Stomach smooth muscle (tissue), 2 donors: Measurements from ENCODE around the gene OSBPL7.

Experiments used
- H3K27ac ChIP-seq: one replicate; pipeline ENCODE4 v1.7.0; 2013; ENCODE audit warnings: mild to moderate bottlenecking, low read length, inconsistent platforms
- H3K27me3 ChIP-seq, 2 donors: one replicate each; pipeline ENCODE4 v1.7.0; 2013; ENCODE audit warnings: low read length in 2 of 2; ENCODE audit not compliant: insufficient read depth in 2 of 2, control insufficient read depth in 1 of 2
- H3K36me3 ChIP-seq, 2 donors: one replicate each; pipeline ENCODE4 v1.7.0; 2013; ENCODE audit warnings: low read length in 2 of 2; ENCODE audit not compliant: control insufficient read depth in 2 of 2, insufficient read depth in 2 of 2
- H3K4me1 ChIP-seq: one replicate; pipeline ENCODE4 v1.7.0; 2013; ENCODE audit warnings: low read length; ENCODE audit not compliant: control insufficient read depth, insufficient read depth
- H3K4me3 ChIP-seq, 2 donors: one replicate each; pipeline ENCODE4 v1.7.0; 2013; ENCODE audit warnings: low read length in 2 of 2
- H3K9ac ChIP-seq, 2 donors: one replicate each; pipeline ENCODE4 v1.7.0; 2013; ENCODE audit warnings: low read length in 2 of 2, mild to moderate bottlenecking in 1 of 2
- H3K9me3 ChIP-seq, 2 donors: one replicate each; pipeline ENCODE4 v1.7.0; 2013; ENCODE audit warnings: low read length in 2 of 2; ENCODE audit not compliant: control insufficient read depth in 2 of 2
- donor health status: healthy.
- donor health status: Pancreatic carcinoma.

OSBPL7 gene

DNA sequence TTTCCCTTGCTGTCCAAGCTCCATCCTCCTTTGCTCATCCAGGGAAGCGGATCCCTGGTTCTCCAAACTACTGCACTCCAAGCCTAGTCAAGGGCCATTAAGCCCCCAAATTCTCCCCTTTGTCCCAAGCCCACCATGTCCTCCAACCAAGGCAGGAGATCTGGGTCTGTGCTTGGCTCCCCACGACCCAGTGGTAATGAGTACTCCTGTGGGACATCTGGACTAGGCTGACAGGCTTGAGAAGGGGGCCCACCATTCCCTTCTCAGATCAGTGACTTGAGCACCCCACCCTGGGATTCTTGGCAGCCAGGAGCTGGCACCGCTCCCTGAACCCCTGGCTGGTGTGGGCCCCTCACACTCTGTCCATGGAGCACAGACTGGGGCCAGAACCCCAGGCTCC, 17.1 kb downstream of the OSBPL7 start:
- peaks cover 2% of the 10 kb centered on the region in 2 donors for H3K27me3 ChIP-seq
- H3K4me1 ChIP-seq = no peaks in the 10 kb centered on the region
- no peak overlapping the region for H3K4me3 ChIP-seq
- H3K27ac ChIP-seq = no peak overlapping the region
- H3K9ac ChIP-seq = no peak overlapping the region
- H3K9me3 ChIP-seq = no peaks in the 10 kb centered on the region
- peaks cover 3 to 4% of the 10 kb centered on the region in 2 donors for H3K36me3 ChIP-seq

DNA sequence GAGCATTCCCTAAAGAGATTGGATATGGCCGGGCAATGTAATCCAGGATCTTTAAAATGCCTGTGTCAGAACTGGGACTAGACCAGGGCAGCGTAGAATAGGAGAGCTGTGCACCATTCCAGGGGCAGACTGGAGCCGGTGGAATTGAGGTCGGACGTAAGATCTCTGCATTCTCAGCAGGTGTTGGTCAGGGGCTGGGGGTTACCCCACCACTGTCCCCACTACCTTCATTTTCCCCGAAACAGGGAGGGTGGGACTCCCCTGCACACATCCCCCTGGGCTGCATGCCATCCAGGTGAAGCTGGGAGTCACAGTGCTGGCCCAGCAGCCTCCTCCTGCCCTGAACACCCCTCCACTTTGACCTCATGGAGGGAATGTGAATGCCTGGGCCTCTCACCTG, 17.8 kb downstream of the OSBPL7 start:
- Histone ChIP-seq H3K4me3 (no peak overlapping the region), H3K36me3 (peaks cover 0 to 3% of the 10 kb centered on the region in 2 donors), H3K27ac (no peak overlapping the region), H3K27me3 (peaks cover 2% of the 10 kb centered on the region in 2 donors), H3K4me1 (no peaks in the 10 kb centered on the region), H3K9me3 (no peaks in the 10 kb centered on the region), H3K9ac (no peak overlapping the region)

DNA sequence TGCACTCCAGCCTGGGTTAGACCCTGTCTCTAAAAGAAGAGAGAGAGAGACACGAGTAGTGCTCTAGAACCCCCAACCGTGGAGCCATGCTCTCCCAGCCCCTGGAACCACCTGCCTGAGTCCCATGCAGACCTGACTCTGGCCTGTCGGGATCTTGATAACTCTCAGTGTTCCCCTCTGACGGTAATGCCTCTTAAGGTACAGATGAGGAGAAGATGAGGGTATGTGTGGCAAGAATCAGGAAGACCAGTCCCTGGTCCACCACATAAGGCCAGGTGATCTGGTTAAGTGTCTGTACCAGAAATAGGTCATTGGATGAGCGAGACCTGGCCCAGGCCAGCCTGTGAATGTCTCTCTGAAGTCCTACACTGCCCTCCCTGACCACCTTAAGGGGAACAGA, 18.4 kb downstream of the OSBPL7 start:
- no peaks in the 10 kb centered on the region for H3K9me3 ChIP-seq
- H3K4me1 ChIP-seq = no peaks in the 10 kb centered on the region
- no peak overlapping the region for H3K27ac ChIP-seq
- H3K9ac ChIP-seq = no peak overlapping the region
- no peak overlapping the region for H3K4me3 ChIP-seq
- H3K27me3 ChIP-seq = peaks cover 2% of the 10 kb centered on the region in 2 donors
- peaks cover 0 to 2% of the 10 kb centered on the region in 2 donors for H3K36me3 ChIP-seq

DNA sequence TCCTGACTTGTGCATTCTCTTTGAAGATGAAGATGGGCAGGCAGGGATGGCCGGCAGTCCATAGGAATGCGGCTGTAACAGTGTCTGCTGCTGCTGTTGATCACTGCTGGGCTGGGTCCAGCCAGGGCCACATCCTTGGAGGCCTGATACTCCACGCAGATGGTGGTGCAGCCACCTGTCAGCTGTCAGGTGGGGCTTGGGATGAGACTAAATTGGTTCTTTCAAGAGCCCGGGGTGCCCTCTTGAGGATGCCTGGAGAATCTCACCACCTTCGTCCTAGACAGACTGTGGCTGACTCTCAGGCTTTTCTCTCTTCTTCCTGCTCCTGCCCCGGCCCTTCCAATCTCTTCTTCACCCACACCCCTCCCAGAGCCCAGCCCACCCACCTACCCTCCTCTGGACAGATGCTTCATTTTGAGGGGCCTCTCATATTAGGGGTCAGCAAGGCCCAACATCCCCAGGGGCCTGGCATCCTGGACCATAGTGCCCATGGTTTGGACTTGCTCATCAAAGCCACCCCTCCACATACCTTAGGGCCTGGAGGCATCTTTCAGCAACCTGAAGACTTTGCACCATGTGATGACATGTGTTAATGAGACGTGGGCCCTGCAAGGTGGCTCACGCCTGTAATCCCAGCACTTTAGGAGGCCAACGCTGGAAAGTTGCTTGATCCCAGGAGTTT, 19.1 kb downstream of the OSBPL7 start:
- Histone ChIP-seq H3K27me3 (peaks cover 2% of the 10 kb centered on the region in 2 donors), H3K4me1 (no peaks in the 10 kb centered on the region), H3K4me3 (no peak overlapping the region), H3K27ac (no peak overlapping the region), H3K9me3 (no peaks in the 10 kb centered on the region), H3K9ac (no peak overlapping the region), H3K36me3 (peaks cover 0 to 2% of the 10 kb centered on the region in 2 donors)

GRCh38 chr17:47801906-47802305, 19.7 kb downstream of the OSBPL7 start:
- no peaks in the 10 kb centered on the region for H3K9me3 ChIP-seq
- no peaks in the 10 kb centered on the region for H3K4me1 ChIP-seq
- peaks cover 2% of the 10 kb centered on the region in 2 donors for H3K27me3 ChIP-seq
- no peak overlapping the region for H3K9ac ChIP-seq
- no peak overlapping the region for H3K27ac ChIP-seq
- H3K4me3 ChIP-seq = no peak overlapping the region
- no peaks in the 10 kb centered on the region for H3K36me3 ChIP-seq

- Histone ChIP-seq H3K27me3 (peaks cover 2% of the 10 kb centered on the region in 2 donors), H3K27ac (no peak overlapping the region)
Observed at GRCh38 chr17:47801176-47801765, 20.3 kb downstream of the OSBPL7 start.

GRCh38 chr17:47800686-47801085, 20.9 kb downstream of the OSBPL7 start:
- Histone ChIP-seq H3K9ac (no peak overlapping the region), H3K4me3 (no peak overlapping the region), H3K36me3 (no peaks in the 10 kb centered on the region), H3K27me3 (peaks cover 2% of the 10 kb centered on the region in 2 donors), H3K4me1 (no peaks in the 10 kb centered on the region), H3K27ac (no peak overlapping the region), H3K9me3 (no peaks in the 10 kb centered on the region)

More at GRCh38 chr17:47801176-47801765, 20.3 kb downstream of the OSBPL7 start:
- no peaks in the 10 kb centered on the region for H3K36me3 ChIP-seq
- no peaks in the 10 kb centered on the region for H3K4me1 ChIP-seq
- H3K9ac ChIP-seq = no peak overlapping the region
- H3K4me3 ChIP-seq = no peak overlapping the region
- no peaks in the 10 kb centered on the region for H3K9me3 ChIP-seq

- H3K4me1 ChIP-seq = no peaks in the 10 kb centered on the region
- no peaks in the 10 kb centered on the region for H3K36me3 ChIP-seq
- no peak overlapping the region for H3K4me3 ChIP-seq
- H3K27me3 ChIP-seq = peaks cover 2 to 14% of the 10 kb centered on the region in 2 donors
- H3K9ac ChIP-seq = no peak overlapping the region
- H3K27ac ChIP-seq = no peak overlapping the region
- H3K9me3 ChIP-seq = no peaks in the 10 kb centered on the region
Observed at GRCh38 chr17:47797797-47798196, 23.8 kb downstream of the OSBPL7 start.

GRCh38 chr17:47792979-47793378, 28.6 kb downstream of the OSBPL7 start:
- Histone ChIP-seq H3K36me3 (no peaks in the 10 kb centered on the region), H3K4me3 (no peak overlapping the region), H3K4me1 (peaks cover 8% of the 10 kb centered on the region), H3K9me3 (no peaks in the 10 kb centered on the region), H3K27ac (no peak overlapping the region), H3K27me3 (peaks cover 17 to 45% of the 10 kb centered on the region in 2 donors), H3K9ac (no peak overlapping the region)

DNA sequence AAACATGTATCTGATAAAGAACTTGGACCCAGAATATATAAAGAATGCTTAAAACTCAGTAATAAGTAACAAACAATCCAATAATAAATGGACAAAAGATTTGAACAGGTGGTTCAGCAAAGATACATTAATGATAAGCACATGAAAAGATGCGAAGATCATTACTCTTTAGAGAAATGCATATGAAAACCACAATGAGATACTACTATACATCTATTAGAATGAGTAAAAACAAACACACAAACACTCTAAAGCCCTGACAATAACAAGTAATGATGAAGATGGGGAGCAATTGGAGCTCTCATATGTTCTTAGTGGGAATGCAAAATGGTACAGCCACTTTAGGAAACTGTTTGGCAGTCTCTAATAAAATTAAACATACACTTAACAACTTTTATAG, 29.1 kb downstream of the OSBPL7 start:
- H3K4me3 ChIP-seq = no peak overlapping the region
- H3K4me1 ChIP-seq = peaks cover 8% of the 10 kb centered on the region
- no peaks in the 10 kb centered on the region for H3K36me3 ChIP-seq
- peaks cover 19 to 47% of the 10 kb centered on the region in 2 donors for H3K27me3 ChIP-seq
- H3K27ac ChIP-seq = no peak overlapping the region
- H3K9me3 ChIP-seq = no peaks in the 10 kb centered on the region
- no peak overlapping the region for H3K9ac ChIP-seq

DNA sequence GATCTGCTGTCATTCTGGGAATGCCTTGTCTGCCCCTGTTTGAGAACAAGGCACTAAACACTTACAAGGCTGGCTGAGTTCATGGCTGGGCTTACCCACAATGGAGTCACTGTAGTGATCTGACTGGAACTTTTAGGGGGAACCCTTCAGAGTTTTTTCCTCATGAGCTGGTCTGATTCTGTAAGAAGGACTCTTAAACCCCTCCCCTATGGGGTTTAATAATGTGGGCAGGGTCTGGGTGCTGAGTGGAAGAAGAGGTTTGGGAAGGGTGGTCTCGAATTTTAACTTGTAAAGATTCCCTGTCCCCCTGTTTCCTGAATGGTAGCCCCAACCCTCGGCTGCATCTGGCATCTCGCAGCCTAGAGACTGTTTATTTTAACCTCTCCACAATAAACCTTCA, 30.6 kb downstream of the OSBPL7 start:
- Histone ChIP-seq H3K9ac (no peak overlapping the region), H3K4me1 (peaks cover 8% of the 10 kb centered on the region), H3K9me3 (no peaks in the 10 kb centered on the region), H3K27ac (no peak overlapping the region), H3K27me3 (peaks cover 19 to 47% of the 10 kb centered on the region in 2 donors), H3K36me3 (no peaks in the 10 kb centered on the region), H3K4me3 (no peak overlapping the region)
